ENCODE data around the gene MYCBP2. TPM values are rescaled to one million over a fixed set of nuclear protein-coding genes. Genes with fewer than 3 reads are reported as not detected.
A peak's percentile ranks its signal among the peaks of the same experiment; 100 is the strongest.

MYCBP2 gene
- total and polyA plus RNA-seq, 7 donors = 3.7 to 130 (median 93.5) TPM

DNA sequence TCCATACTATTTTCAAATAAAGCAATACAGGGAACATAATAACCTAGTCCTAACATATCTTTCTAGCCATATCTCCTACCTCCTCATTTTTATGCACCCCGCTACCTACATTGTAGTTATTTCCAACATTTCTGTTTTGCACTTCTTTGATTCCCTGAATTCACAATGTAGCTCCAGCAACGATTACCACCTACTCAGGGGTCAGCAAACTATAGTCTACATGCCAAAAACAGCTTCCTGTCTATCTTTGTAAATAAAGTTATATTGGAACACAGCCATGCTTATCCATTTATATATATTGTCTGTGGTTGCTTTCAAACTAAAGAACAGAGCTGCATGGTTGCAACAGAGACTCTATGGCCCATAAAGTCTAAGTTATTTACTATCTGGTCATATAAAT is 16.7 kb downstream of the MYCBP2 start:
- no peak for DNase-seq
- no peaks in the 10 kb centered on the region for H3K27me3 ChIP-seq
- no peak overlapping the region for H3K27ac ChIP-seq
- TF ChIP-seq POLR2A (IDR thresholded peaks at IDR 0.05) = no peak
- no peak for TF ChIP-seq CTCF (IDR thresholded peaks at IDR 0.05)
- TF ChIP-seq POLR2AphosphoS5 (IDR thresholded peaks at IDR 0.05) = no peak
- TF ChIP-seq EP300 (IDR thresholded peaks at IDR 0.05) = no peak
- no peaks in the 10 kb centered on the region for H3K9me3 ChIP-seq
- no peaks in the 10 kb centered on the region for H3K36me3 ChIP-seq
- H3K4me3 ChIP-seq = no peak overlapping the region
- intact Hi-C loops (cut with DNase I) = no loop called here
- WGBS, 2 donors = 75 to 76% methylated on average over 2 of the region's 2 CpGs
- H3K4me1 ChIP-seq = peaks cover 0 to 68% (median 49%) of the 10 kb centered on the region in 4 donors

GRCh38 chr13:77309254-77309653 is 17.6 kb downstream of the MYCBP2 start:
- no peak for DNase-seq
- Histone ChIP-seq H3K27me3 (no peaks in the 10 kb centered on the region), H3K27ac (no peak overlapping the region), H3K4me1 (peaks cover 0 to 68% (median 50%) of the 10 kb centered on the region in 4 donors), H3K36me3 (no peaks in the 10 kb centered on the region), H3K4me3 (no peak overlapping the region), H3K9me3 (no peaks in the 10 kb centered on the region)
- no peak for TF ChIP-seq EP300 (IDR thresholded peaks at IDR 0.05)
- TF ChIP-seq CTCF (IDR thresholded peaks at IDR 0.05) = no peak
- no peak for TF ChIP-seq POLR2AphosphoS5 (IDR thresholded peaks at IDR 0.05)
- TF ChIP-seq POLR2A (IDR thresholded peaks at IDR 0.05) = no peak
- WGBS, 2 donors = 81 to 85% methylated on average over 2 of the region's 2 CpGs
- intact Hi-C loops (cut with DNase I) = no loop called here

- no peak for TF ChIP-seq POLR2AphosphoS5 (IDR thresholded peaks at IDR 0.05)
- no peak for TF ChIP-seq CTCF (IDR thresholded peaks at IDR 0.05)
- TF ChIP-seq POLR2A (IDR thresholded peaks at IDR 0.05) = no peak
- TF ChIP-seq EP300 (IDR thresholded peaks at IDR 0.05) = no peak
- intact Hi-C loops (cut with DNase I) = no loop called here
- Histone ChIP-seq H3K27me3 (no peaks in the 10 kb centered on the region), H3K4me3 (no peak overlapping the region), H3K4me1 (peaks cover 0 to 60% (median 44%) of the 10 kb centered on the region in 4 donors), H3K27ac (peak overlapping the region in 1 of 4 donors; percentile 18), H3K36me3 (no peaks in the 10 kb centered on the region), H3K9me3 (no peaks in the 10 kb centered on the region)
- DNase-seq = no peak
Observed at GRCh38 chr13:77306458-77306857, 20.4 kb downstream of the MYCBP2 start.

- TF ChIP-seq EP300 (IDR thresholded peaks at IDR 0.05) (no peak), CTCF (IDR thresholded peaks at IDR 0.05) (no peak), POLR2AphosphoS5 (IDR thresholded peaks at IDR 0.05) (no peak), POLR2A (IDR thresholded peaks at IDR 0.05) (no peak)
- H3K36me3 ChIP-seq = no peaks in the 10 kb centered on the region
- H3K27ac ChIP-seq = no peak overlapping the region
- H3K27me3 ChIP-seq = no peaks in the 10 kb centered on the region
- H3K4me3 ChIP-seq = no peak overlapping the region
- DNase-seq = no peak
- intact Hi-C loops (cut with DNase I) = no loop called here
- H3K4me1 ChIP-seq = peaks cover 0 to 54% (median 43%) of the 10 kb centered on the region in 4 donors
- no peaks in the 10 kb centered on the region for H3K9me3 ChIP-seq
Observed at GRCh38 chr13:77305266-77305665, 21.6 kb downstream of the MYCBP2 start.

Measured in sigmoid colon (tissue), 7 donors.